ENCODE measurements around the gene ZNF490.

DNA sequence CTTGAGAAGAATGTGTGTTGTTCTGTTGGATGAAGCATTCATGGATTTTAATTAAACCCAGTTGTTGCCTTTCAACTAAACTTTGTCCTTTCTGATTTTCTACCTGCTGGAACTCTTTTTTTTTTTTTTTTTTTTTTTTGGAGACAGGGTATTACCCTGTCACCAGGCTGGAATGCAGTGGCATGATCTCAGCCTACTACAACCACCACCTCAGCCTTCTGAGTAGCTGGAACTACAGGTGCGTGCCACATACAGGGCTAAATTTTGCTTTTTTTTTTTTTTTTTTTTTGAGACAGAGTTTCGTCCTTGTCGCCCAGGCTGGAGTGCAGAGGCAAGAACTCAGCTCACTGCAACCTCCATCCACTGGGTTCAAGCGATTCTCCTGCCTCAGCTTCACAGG is 7.0 kb upstream of the ZNF490 start:
- no peak for TF ChIP-seq POLR2A (IDR thresholded peaks at IDR 0.05; ENCODE audit: low read length)
- no peak for TF ChIP-seq GATA1 (IDR thresholded peaks at IDR 0.05; ENCODE audit: low read depth, low read length)

Data from erythroblast (primary cell).